Fibroblast of lung (primary cell): Measurements from ENCODE around the gene ALAS1.

Experiments used
- CTCF ChIP-seq, 2 donors: IDR thresholded peaks in 1 of 2; conservative IDR thresholded peaks in 1 of 2; 1 replicate in 1 of 2; 2 replicates in 1 of 2; pipeline ENCODE4 v1.5.1; 2011 to 2012; ENCODE audit warnings: low read length in 2 of 2, control low read depth in 1 of 2, inconsistent platforms in 1 of 2, low read depth in 1 of 2, mild to moderate bottlenecking in 1 of 2
- EZH2 ChIP-seq: IDR thresholded peaks from 2 replicates; pipeline ENCODE4 v1.5.1; 2012; ENCODE audit warnings: low read length, control low read depth, mild to moderate bottlenecking; ENCODE audit errors: missing control alignments

GRCh38 chr3:52174896-52175295 is 23.1 kb upstream of the ALAS1 start:
- TF ChIP-seq CTCF (conservative IDR thresholded peaks at IDR 0.05 in 1 of 2, IDR thresholded peaks at IDR 0.05 in 1 of 2; ENCODE audit: low read depth in 1 of 2, low read length in 2 of 2) (no peak), EZH2 (no peak)
